DOHH2 (cell line): Measurements from ENCODE around the gene TMEM144.

Experiments used
- EZH2phosphoT487 ChIP-seq: fragments of 200-600 bp; sonication (generic); IDR thresholded peaks from 2 replicates; pipeline ENCODE4 v1.6.1; 2017; ENCODE audit warnings: borderline replicate concordance, mild to moderate bottlenecking, antibody characterized with exemption, low read length, moderate library complexity, mixed read lengths
- TF ChIP-seq, protein P1 (sequence below): fragments of 200-600 bp; sonication (generic); IDR thresholded peaks from one replicate; pipeline ENCODE4 v1.5.1; 2014; ENCODE audit warnings: antibody characterized with exemption, mild to moderate bottlenecking, low read depth, low read length; ENCODE audit not compliant: poor library complexity, severe bottlenecking

DNA sequence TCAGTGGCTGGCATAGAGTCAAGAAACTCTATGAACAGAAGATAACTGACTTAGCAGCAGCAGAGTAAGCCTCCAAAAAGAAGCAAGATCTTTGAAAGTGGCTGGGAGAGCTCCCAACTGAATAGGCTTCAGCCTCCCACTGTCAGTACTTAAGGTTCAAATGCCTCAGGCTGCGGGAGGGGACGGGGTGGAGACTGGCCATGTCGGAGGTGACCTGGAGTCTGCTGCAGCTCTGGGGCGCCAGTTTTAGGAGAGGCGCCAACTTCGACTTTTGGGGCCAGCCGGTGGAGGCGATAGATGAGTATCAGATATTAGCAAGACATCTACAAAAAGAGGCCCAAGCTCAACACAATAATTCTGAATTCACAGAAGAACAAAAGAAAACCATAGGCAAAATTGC, 67.3 kb downstream of the TMEM144 start:
- no peak for TF ChIP-seq EZH2phosphoT487
- TF ChIP-seq, protein P1, sequence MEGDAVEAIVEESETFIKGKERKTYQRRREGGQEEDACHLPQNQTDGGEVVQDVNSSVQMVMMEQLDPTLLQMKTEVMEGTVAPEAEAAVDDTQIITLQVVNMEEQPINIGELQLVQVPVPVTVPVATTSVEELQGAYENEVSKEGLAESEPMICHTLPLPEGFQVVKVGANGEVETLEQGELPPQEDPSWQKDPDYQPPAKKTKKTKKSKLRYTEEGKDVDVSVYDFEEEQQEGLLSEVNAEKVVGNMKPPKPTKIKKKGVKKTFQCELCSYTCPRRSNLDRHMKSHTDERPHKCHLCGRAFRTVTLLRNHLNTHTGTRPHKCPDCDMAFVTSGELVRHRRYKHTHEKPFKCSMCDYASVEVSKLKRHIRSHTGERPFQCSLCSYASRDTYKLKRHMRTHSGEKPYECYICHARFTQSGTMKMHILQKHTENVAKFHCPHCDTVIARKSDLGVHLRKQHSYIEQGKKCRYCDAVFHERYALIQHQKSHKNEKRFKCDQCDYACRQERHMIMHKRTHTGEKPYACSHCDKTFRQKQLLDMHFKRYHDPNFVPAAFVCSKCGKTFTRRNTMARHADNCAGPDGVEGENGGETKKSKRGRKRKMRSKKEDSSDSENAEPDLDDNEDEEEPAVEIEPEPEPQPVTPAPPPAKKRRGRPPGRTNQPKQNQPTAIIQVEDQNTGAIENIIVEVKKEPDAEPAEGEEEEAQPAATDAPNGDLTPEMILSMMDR: no peak
